ENCODE measurements around the gene PTGFRN.

PTGFRN gene

DNA sequence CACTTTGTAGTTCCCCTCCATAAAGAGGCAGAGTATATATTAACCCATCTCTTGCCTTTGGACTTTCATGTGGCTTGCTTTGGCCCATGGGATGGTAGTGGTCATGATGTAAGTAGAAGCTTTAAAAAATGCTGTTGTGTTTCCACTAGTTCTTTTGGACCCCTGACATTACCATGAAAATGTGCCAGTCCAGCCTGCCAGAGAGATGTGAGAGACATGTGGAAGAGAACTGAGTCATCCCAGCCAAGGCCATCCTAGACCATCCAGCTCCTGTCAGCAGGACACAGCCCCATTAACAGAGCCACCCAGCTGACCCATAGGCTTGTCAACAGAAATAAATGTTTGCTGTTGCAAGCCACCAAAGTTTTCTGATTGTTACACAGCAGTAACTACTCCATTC is 87.9 kb downstream of the PTGFRN start:
- DNase-seq = no peak

DNA sequence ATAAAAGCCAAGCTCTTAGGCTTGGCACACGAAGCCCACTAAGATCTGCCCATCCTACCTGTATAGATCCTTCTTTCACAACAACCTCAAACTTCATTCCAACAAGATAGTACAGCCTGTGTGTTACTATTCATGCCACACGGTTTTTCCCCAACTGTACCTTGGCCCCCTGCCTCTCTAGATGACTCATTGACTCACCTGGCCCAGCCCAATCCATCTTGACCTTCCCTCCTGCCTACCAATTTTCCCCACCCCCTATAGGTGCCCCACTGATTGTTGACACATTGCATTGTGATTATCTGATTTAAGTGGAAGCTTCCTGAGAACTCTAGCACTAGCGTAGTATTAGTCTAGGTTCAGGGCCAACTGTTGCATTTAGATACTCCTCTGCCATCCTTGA is 89.9 kb downstream of the PTGFRN start:
- DNase-seq = no peak

DNA sequence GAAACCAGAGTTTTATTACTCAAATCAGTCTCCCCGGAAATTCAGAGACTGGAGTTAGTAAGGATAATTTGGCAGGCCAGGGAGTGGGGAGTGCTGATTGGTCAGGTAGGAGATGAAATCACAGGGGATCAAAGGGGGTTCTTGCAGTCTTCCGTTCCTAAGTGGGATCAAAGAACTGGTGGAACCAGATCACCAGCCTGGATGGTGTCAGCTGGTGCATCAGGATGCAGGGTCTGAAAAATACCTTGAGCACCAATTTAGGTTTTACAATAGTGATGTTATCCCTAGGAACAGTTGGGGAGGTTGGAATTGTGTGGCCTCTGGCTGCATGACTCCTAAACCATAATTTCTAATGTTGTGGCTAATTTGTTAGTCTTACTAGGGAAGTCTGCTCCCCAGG is 90.4 kb downstream of the PTGFRN start:
- no peak for DNase-seq

DNA sequence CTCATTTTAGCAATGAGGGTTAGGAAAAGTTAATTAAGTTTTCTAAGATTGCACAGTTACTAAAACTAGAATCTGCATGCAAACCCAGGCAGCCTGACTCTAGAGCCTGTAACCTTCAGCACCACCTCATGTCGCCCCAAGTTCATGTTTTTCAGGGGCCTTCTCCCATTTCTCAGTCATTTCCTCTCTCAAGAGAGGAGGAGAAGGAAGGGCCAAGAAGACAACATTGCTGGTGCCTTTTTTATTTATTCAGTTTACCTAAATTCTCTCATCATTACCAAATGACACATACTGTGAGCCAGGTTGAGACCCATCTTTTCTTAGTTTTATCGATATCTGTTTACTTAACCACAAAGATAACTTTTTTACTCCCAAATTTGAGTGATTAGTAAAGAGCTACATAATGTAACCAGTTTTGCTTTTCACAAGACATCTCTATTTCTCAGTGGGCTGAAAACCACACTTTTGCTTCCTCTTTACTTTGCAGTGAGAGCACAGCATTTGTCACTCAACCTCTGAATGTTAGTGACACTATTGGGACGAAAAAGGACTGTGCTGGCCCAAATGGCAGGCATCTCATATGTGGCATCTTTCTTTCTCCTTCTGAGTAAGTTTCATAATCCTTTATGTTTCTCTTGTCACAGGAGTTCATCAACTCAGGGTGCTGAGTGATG is 91.7 kb downstream of the PTGFRN start, which contains the start of gene CD101:
Gene CD101, plus strand, starts transcription at position 507 of the 674 bp plus-strand sequence. Its CDS starts 58 bp downstream, at position 565.
- no peak for DNase-seq

DNA sequence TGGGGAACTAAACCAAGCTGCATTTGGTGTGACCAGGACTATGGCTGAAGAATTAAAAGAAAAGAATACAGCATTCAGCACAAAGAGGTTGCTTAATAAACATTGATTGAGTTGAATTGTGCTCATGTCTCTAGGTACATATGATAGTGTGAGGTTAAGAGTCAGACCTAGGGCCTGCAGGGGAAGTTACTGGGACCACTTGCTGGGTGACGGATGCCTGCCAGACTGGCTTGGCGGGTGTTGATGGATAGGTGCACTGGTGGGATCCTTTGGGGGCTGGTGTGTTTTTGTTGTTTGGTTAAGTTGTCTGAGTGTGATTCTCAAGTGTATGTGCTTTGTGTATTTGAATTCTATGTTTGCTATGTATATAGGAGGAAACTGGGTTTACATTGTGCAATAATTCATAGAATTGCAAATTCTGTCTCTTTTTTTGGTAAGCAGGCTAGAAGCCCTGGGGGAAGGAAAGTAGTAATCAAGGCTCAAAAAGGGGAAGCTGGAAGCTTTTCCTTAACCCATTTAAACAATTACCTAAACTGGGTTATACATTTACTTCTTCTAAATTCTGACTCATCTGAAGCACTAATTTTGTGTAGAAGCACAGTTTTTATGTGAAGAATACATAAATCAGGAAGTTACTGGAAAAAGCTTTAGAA is 93.6 kb downstream of the PTGFRN start:
- no peak for DNase-seq

DNA sequence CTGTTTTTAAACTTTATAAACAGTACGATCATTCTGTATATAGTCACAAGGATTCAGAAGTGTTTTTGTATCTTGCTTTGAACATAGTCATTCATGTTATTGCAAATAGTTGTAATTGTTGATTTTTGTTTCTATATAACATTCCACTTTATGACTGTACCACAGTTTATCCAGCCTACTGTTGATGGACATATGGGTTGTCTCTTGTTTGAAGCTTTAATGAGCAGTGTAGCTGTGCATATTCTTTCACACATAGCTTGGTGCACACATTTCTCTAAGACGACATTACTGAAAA is 98.0 kb downstream of the PTGFRN start:
- DNase-seq = no peak

DNA sequence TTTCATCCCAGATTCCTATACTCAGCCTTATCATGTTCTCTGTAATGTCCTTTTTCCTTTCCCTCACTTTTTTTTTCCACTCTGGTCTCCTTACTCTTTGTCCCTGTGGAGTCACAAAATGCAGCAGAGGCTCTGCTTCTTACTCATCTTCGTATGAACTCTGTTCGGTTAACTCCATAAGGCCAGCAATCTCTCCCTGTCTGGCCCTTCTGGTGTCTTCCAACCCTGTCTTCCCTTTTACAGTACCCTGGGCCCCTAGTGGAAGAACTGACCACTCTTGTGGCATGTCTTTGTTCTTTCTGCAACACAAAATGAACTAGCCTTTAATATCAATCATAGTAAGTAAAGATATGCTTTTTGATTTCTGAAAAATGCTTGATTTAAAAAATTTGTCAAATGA is 98.9 kb downstream of the PTGFRN start:
- no peak for DNase-seq

DNA sequence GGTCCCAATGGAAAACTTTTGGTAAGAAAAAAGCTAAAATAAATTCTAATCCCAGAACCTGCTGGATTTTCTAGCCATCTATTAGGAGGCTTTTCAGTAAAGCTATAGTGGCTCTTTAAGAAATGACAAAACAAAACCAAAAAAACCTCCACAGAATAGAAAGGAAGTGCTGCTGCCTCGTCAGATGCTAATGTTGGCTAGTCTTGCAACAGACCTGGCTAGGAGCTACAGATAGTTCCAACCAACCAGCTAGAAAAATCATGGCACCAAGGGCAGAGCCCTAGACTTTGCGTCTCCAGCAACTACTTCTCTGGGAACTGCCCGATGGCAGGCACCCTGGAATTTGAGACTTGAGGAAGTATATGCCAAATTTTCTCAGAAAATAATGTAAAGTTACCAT is 99.4 kb downstream of the PTGFRN start:
- DNase-seq = no peak

DNA sequence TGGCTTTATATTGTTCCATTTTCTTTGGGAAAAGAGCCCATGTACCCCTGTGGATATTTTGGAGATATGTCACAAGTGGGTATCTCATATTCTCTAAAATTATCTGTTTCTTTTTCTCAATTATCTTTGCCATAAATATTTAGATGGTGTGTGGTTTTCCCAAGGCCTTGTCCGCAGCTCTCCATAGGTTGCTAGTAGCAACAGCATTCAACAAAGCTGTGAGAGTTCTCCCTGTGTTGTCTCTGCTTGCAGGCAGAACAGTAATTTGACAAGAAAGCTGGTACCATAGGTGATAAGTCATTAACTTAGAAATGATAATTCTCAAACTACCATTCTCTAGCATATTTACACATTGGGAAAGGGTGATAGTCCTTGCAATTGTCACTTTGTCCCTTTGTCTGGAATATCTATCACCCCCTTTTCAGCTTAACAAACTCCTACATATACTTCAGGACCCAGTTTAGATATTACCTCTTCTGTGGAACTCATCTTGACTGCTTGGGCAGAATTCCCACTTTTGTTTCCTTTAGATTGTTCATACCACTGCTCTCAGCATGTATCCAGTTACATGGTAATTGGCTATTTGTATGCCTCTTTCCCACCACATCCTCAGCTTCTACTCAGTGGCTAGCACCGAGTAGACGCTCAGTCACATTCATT is 100.7 kb downstream of the PTGFRN start:
- DNase-seq = no peak

DNA sequence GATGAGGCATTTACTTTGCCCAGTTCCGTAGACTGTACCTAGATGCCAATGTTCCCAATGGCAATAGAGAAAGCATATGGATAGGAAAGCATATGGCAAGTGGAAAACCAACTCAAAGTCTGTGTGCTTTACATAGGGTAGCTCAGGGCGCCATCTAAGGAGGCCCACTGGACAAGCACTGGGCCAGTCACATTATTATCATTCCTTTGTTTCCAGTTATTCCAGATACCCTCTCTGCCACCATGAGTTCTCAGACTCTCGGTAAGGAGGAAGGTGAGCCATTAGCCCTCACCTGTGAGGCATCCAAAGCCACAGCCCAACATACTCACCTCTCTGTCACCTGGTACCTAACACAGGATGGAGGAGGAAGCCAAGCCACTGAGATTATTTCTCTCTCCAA is 101.6 kb downstream of the PTGFRN start:
- DNase-seq = no peak

DNA sequence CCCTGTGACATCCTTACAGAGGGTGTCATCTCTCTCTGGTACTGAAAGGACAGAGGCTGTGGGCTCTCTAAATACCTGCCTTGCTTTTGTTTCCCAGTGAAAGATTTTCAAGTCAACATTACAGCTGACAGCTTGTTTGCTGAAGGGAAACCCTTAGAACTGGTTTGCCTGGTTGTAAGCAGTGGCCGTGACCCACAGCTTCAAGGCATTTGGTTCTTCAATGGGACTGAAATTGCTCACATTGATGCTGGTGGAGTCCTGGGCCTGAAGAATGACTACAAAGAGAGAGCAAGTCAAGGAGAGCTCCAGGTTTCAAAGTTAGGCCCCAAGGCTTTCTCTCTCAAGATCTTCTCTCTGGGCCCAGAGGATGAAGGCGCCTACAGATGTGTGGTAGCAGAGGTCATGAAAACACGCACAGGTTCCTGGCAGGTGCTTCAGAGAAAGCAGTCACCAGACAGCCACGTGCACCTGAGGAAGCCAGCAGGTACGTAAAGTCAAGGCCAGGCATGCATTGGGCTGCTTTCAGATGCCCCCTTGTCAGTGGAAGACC is 103.7 kb downstream of the PTGFRN start:
- no peak for DNase-seq

DNA sequence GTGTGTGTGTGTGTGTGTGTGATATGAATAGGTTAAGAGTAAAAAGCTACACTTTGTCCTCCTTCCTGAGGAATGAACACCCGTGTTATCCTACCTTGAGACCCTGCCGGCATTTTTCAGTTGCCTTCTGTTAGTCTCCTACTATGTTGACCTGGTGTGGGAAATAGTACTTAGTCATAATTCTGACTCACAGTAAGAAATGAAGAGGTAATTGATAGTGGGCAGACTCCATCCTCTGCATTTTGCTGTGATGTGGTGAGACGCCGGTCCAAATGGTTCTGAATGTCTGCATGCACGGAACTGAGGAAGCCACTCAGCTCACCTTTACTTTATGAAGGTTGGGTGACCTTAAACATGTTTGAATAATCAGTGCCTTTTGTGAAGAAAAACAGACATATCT is 104.5 kb downstream of the PTGFRN start:
- DNase-seq = no peak

DNA sequence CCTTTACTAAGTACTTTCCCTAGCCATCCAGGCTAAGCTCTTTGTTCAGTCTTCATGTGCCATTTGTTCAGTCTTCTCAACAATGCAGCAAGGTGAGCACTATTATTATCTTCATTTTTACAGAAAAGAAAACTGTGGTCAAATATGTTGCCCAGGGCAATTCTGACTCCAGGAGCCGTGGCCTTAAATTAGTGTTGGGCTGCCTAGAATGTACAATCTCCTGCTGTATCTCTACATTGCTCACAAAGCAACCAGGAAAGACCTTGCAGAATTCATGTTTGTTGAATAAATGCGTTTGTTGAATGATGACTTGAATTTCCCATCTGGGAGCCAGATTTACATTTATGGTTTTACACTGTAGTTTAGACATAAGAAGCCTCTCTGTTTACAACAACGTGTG is 106.0 kb downstream of the PTGFRN start:
- no peak for DNase-seq

DNA sequence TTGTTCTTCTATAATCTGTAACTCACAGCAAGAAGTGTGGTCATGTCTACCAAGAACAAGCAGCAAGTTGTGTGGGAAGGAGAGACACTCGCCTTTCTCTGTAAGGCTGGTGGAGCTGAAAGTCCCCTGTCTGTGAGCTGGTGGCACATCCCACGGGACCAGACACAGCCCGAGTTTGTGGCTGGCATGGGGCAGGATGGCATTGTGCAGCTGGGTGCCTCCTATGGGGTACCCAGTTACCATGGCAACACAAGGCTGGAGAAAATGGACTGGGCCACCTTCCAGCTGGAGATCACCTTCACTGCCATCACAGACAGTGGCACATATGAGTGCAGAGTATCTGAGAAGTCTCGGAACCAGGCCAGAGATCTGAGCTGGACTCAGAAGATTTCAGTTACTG is 107.3 kb downstream of the PTGFRN start:
- peak in 11 of 56 donors; percentile 4 to 31 (median 15) for DNase-seq

DNA sequence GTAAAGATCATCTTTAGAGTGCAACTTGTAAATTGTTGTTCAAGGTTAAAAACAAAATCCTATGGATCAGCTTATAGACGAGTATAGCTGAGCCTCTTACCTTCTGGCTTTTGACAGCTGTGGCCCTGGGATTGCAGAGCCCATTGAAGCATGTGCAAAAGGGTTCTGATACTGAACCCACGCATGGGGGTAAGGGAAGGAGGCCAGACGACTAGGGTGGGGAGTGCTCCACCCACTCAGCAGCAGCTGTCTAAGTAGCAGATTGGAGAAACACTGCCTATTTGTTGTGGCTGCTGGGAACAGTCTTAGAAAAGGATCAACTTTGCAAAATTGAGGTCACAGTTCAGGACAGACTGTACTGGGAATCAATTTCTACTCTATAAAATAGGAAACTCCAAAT is 107.9 kb downstream of the PTGFRN start:
- peak in 2 of 56 donors; percentile 10 to 25 for DNase-seq

DNA sequence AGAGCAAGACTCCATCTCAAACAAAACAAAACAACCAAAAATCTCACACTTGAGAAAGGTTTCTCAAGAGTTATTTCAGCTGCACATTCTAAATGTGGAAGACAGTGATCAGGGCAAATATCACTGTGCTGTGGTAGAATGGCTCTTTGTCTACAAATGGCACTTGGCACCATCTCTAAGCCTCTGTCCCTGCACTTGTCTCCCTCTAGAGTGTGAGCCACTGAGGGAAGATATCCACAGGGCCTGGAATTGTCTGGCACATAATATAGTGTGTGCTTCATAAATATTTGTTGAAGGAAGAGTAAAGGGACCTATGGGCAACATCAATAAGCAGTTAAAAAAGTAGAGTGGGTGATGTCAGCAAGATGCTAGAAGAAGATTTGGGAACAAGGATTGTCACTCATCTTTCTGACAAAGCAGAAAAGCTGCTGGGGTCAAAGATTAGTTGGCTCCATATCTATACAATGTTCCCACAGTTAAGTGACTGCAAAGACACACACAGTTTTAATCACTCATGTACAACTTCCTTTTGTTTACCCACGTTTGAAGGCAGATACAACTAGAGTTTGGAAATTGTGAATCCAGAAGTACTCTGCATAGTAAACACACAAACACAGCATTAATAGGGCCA is 110.9 kb downstream of the PTGFRN start:
- peak in 10 of 56 donors; percentile 3 to 51 (median 22) for DNase-seq

DNA sequence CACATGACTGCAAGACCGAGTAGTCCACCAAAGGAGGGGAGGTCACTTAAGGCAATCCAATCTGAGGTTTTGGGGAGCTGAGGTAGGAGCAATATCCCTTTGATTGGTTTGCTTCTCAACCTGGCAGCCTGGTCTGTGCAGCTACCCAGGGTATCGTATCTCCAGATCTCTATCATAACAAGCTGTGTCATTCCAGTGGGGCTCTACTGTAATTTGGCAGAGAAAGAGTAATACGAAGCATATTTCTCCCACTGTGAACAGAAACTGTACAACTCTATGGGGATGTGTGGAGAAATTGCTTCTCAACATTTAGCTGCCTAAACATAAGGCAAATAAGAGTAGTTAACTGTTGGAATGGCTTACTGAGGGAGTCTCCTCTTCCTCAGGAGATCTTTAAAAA is 112.4 kb downstream of the PTGFRN start:
- no peak for DNase-seq

DNA sequence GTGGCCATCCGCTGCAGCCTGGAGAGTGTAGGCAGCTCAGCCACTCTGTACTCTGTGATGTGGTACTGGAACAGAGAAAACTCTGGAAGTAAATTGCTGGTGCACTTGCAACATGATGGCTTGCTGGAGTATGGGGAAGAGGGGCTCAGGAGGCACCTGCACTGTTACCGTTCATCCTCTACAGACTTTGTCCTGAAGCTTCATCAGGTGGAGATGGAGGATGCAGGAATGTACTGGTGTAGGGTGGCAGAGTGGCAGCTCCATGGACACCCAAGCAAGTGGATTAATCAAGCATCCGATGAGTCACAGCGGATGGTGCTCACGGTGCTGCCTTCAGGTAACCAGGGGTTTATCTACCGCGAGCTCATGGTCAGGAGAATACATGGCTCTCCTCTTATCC is 115.9 kb downstream of the PTGFRN start:
- no peak for DNase-seq

DNA sequence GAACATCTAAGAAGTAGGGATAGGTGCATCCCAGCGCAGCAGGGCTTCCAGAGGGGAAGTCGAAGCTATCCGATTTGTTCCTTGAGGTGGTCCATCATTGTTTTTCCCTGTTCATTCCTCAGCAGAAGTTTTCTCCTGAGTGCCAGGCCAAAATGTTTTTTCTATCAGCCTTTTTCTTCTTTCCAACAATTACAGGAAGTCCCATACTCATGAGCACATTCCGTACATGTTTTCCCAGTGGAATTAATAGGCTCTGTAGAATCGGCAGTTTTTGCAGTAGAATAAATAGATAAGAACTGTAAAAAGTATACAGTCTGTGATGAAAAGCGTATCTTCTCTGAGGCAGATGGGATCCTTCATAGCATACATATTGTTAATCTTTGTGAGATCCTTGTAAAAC is 116.6 kb downstream of the PTGFRN start:
- no peak for DNase-seq

DNA sequence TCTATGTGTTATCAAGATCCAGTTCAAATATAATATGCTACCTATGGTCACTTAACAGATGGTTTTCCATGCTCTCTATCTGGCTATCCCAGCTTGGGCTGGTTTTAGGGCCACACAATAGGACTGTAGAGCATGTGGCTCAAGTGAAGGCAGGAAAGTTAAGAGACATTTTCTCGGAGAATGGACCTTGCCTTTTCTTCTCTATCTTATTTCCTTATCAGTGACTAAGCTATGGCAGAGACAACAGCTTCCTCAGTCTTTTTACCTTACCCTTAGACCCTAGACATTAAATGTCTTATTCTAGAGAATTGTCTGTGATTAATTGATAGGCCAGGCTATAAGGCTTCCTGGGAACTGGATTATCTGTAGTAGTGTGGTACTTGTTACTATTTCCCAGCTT is 120.0 kb downstream of the PTGFRN start:
- DNase-seq = no peak

DNA sequence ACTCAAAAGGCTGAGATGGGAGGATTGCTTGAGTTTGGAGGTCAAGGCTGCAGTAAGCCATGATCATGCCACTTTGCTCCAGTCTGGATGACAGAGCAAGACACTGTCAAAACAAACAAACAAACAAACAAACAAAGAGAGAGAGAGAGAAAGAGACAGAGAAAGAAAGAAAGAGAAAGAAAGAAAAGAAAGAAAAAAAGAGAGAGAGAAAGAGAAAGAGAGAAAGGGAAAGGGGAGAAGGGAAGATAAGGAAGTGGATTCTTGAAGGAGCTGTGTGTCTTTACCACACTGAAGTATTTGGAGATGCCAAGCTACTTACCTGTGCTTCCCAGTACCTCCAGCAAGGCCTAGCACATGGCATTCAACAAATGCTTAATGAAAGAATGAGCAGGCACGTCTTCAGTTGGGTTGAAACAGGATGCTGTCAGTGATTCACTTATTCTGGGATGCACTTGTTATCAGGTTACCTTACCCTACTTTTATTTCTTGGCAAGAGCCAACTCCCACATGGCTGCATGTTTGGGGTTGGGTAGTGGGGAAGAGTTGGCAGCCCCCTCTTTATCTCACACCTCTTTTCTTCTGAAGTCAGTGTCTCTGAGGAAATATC is 120.7 kb downstream of the PTGFRN start:
- DNase-seq = no peak

DNA sequence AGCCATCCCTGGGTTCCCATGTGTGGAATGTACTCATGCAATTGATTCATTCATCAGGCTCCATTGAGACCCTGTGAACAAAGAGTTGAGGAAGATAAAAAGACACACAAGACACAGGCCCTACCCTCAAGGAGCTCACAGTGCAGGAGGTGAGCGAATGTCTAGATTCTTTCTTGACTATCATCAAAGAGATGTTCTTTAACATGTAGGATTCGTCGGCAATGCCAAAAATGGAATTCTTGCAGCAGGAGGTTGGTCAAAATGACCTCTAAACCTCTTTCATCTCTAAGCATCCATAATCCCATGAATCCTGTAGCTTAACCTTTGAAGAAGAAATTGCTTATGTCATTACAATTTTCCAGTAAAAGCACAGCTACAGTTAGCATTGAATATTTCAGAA is 122.5 kb downstream of the PTGFRN start:
- no peak for DNase-seq
